KOPT-K1 (cell line): Measurements from ENCODE around the gene ATP8A1.

Source experiments
- H3K27ac ChIP-seq: fragments of 200-600 bp; sonication (generic); 2 replicates; pipeline ENCODE4 v1.5.1; 2016; ENCODE audit warnings: antibody characterized with exemption, mild to moderate bottlenecking, low read depth, low read length; ENCODE audit not compliant: poor library complexity, severe bottlenecking
- H3K36me3 ChIP-seq: fragments of 200-600 bp; sonication (generic); 2 replicates; pipeline ENCODE4 v1.5.1; 2017; ENCODE audit warnings: antibody characterized with exemption, mild to moderate bottlenecking, low read length, moderate library complexity; ENCODE audit not compliant: insufficient read depth
- H3K9me3 ChIP-seq: fragments of 200-600 bp; sonication (generic); 2 replicates; pipeline ENCODE4 v1.5.1; 2017; ENCODE audit warnings: antibody characterized with exemption, low read length, mild to moderate bottlenecking; ENCODE audit not compliant: insufficient read depth, poor library complexity, severe bottlenecking

The ATP8A1 gene

DNA sequence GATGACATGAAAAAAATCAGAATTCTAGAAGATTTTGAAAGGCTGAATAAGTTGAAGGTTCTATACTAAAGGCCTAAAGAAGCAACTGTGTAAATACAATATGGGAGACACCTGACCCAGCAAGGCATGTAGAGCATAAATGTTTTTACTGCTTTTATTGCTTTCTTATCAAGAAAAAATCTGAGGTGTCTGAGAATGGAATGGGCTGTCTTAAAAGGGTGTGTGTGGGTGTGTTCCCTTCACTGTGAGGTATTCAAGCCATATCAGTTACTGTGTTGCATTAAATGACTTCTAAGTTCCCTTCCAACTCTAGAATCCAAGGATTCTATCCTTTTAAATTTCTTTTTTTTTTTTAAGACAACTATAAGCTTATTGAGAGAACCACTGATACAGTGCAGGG is 15.7 kb downstream of the ATP8A1 start:
- H3K27ac ChIP-seq = no peak overlapping the region
- H3K36me3 ChIP-seq = no peaks in the 10 kb centered on the region

DNA sequence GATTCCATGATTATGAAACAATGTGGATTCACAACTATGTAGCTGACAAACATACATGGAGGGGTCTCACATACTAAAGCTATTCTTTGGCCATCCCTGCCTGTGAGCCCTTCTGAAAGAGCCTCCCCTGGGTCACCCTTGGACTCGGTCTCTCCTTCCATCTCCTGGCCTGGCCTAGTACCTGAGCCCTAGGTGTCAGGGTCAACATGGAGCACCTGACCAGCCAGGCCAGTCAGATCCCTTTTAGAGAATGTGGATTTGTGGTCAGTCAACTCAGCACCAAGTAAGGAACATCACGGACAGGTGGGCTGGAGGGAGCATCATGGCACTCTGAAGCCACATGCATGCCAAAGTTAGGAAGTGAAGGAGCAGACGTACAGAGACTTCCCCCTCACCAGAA is 16.3 kb downstream of the ATP8A1 start:
- H3K36me3 ChIP-seq = no peaks in the 10 kb centered on the region
- H3K27ac ChIP-seq = no peak overlapping the region
- no peaks in the 10 kb centered on the region for H3K9me3 ChIP-seq

More for the DNA sequence above, 15.7 kb downstream of the ATP8A1 start:
- H3K9me3 ChIP-seq = no peaks in the 10 kb centered on the region

DNA sequence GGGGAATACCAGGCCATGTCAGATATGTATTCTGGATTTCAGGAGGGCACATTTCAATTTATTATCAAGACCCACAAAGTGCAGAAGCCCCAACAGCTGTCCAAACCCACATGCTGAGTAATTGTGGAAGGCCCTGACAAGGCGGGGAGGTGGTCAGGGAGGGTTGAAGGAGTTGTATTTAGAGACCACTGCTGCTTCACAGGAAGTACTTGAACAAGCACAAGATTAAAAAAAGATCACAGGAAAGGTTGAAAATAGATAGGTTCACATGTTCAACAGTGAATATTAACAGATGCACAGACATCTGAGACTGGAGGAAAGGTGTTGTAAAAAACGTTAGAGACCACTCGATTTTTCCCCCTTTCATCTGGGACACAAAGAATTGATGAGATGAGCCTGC is 17.9 kb downstream of the ATP8A1 start:
- H3K27ac ChIP-seq = no peak overlapping the region
- no peaks in the 10 kb centered on the region for H3K9me3 ChIP-seq
- H3K36me3 ChIP-seq = no peaks in the 10 kb centered on the region

DNA sequence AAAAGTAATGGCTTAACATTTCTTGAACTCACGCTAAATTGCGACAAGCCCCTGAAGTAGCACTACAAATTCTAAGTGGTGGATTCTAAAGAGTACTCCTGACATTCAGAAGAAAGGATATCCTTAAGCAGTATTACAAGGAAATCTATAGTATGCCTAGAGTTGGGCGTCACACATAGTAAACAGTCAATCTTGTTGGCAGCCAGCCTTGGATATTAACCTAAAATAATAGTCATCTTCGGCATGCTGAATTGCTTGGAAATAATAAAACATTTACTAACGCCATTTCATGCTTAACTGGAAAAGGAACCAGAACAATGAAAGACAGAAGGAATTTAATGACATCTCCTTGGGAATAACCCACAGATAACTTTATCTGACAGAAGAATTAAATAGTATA is 18.6 kb downstream of the ATP8A1 start:
- no peak overlapping the region for H3K27ac ChIP-seq
- no peaks in the 10 kb centered on the region for H3K36me3 ChIP-seq
- no peaks in the 10 kb centered on the region for H3K9me3 ChIP-seq

DNA sequence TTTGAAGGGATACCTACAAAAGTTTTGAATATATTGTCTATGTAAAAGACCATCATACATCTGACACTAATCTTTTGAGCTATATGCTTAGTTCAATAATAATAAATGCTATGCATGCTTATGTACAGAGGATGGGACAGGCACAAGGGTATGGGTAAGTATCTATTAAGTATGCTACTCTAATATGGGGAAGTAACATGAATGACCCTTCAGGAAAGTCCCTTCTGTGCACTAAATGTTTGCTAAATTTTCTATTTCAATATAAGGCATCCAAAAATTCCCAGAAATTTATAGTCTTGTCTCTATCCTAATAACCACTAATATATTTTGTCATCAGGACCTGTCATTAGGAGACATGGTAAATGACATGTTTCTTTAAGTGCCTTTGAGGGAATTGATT is 19.0 kb downstream of the ATP8A1 start:
- Histone ChIP-seq H3K36me3 (no peaks in the 10 kb centered on the region), H3K27ac (no peak overlapping the region), H3K9me3 (no peaks in the 10 kb centered on the region)

DNA sequence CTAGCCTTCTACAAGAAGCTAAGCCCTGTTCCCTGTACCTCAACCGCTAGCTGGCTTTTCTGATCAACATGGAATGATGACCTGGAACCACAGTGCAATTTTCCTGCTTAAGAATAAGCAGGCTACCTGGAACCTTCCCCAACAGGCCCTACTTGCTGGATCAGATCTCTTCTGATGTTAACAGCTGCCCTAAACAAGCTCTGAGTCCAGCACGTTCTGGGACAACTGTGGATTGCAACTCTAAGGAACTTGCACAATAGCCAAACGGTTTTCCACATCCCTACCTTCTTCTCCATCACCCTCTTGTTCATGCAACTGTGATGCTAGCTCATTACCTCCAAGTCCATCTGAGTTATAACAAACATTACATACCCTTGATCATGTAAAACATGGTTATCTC is 19.8 kb downstream of the ATP8A1 start:
- H3K36me3 ChIP-seq = no peaks in the 10 kb centered on the region
- no peaks in the 10 kb centered on the region for H3K9me3 ChIP-seq
- no peak overlapping the region for H3K27ac ChIP-seq

DNA sequence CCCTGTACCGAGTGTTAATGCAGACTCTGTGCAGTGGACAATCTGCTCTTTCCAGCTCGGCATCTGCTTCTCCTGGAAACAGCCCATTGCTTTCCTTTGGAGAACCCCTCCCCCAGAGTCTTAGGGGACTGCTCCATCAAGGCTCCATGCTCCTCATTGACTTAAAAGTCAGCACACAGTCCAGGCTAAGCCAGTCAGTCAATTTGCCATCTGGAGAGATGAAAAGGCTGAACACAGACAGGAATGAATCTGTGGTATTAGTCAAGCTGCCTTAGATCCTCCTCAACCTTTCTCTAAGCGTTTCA is 20.3 kb downstream of the ATP8A1 start:
- Histone ChIP-seq H3K9me3 (no peaks in the 10 kb centered on the region), H3K27ac (no peak overlapping the region), H3K36me3 (no peaks in the 10 kb centered on the region)

DNA sequence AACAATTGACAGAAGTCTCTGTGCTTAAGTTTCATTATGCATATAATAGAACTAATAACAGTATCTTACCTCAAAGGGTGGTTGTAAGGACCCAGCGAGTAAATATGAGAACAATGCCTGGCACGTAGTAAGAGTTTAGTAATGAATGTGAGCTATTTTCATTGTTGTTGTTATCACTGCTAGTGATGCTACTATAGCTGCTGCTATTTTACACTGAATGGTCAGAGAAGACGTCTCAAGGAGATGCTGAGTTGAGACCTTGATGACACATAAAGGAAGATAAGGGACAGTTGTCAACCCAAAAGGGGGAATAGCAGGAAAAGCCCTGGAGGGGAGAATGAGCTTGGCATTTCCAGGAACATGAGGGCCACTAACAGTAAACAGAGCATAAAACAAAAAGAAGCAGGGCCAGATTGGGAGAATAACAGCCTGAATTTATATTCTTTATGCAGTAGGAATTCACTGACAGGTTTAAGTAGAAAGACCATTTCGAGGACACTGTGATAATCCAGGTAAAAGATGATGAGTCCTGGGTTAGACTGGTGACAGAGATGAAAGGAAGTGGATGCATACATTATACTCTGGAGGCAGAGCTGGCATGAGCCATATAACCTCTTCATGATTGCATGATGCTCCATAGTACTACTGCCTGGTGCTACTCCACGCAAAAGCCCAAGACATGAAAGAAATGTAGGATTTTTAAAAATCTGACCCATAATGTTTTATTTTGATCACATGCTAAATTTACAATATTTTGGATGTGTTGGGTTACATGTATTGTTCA is 23.1 kb downstream of the ATP8A1 start:
- Histone ChIP-seq H3K36me3 (no peaks in the 10 kb centered on the region), H3K9me3 (no peaks in the 10 kb centered on the region), H3K27ac (no peak overlapping the region)

DNA sequence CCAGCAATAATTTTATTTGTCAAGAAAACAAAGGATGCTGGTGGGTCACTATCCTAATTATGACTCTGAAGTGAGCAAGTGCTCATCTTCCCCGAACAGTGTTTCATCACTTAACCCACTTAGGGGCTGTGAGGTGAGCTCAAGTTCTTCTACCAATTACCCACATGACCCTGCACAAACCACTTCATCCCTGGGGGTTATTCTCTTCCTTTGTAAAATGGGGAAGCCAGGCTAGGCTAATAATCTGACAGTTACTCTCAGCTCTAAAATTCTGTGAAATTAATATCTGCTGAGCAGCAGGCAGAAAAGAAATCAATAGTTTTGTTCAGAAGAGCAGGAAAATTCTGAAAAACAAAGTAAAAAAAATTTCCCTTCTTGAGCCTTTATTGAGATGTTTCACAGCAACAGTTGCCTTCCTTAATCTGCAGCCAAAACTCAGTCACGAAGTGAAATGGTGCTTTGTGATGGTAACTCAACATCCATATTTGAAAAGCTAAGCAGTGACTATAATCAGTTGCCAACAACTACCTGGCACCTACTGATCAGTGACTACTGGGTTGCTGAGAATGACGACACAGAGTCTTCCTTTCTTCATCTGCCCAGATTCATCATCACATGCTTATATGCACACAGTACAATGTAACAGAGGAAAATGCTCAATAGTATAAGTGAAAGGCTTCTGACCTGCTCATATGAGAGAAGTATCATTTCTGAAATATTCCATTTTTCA is 24.1 kb downstream of the ATP8A1 start:
- H3K36me3 ChIP-seq = no peaks in the 10 kb centered on the region
- H3K27ac ChIP-seq = no peak overlapping the region
- no peaks in the 10 kb centered on the region for H3K9me3 ChIP-seq

DNA sequence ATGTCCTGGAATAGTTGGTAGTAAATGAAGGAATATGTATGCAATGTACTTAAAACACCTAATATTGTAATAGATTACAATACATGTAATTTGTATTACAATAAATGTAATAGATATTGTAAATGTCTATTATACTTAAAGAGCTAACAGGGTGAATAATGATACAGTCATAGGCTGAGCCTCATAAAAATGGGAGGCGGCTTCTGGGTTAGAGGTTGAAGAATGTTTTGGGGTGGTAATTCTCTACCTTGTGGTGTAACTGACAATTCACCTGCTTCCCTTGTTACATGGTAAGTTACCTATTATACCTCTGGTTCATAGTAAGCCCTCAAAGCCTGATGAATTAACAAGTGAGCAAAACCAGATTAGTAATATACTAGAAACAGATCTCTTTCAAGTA is 26.0 kb downstream of the ATP8A1 start:
- Histone ChIP-seq H3K36me3 (no peaks in the 10 kb centered on the region), H3K9me3 (no peaks in the 10 kb centered on the region), H3K27ac (no peak overlapping the region)

DNA sequence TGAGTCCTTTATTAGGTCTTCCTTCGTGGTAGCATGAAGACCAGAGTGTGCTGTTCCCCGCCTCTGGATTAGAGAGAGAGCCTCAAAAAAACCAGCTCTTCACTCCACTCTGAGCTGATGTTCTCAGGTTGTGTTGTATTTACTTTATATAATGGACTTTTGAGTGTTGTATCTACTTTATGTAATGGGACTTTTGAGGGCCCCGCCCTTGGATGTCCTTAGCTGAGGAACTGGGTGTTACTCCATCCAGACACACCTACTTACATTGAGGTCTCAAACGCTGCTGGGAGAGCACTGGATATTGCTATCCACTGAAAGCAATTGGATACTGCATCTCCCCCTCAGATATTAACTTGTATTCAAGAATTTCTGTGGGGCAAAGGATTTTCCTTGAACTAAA is 28.2 kb downstream of the ATP8A1 start:
- Histone ChIP-seq H3K9me3 (no peaks in the 10 kb centered on the region), H3K27ac (no peak overlapping the region), H3K36me3 (no peaks in the 10 kb centered on the region)

DNA sequence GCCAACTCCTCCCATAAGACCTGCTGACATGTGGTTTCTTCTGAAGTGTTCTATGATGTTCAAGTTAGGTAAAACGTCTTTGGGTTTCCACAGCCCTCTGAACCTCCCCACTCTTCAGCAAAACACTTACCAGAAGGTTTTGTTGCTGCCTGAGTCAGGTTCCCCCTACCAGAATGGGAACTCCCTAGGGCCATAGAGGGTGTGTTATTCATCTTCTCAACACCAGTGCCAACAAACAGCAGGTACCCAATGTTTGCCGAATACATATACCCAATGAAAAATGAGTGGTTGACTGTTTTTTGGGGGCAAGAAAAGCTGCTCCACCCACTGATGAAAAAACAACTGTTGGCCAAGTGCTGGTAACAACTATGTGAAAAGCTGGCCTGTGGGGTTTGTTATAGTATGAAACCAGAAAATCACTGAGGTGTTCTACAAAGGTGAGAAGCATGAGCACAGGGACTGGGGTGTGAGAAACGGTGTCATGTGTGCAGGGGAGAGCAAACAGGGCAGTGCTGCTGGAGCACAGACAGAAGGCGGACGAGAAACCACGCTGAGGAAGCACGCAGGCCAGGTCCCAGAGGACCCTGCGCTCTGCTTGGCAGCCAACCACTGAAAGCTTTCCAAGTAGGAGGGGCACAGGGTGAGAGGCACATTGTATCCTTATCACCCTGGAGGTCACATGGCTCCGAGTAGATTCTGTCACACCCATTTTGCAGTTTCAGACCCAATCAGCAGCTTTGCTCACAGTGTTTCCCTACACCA is 28.8 kb downstream of the ATP8A1 start:
- Histone ChIP-seq H3K27ac (peak overlapping the region; percentile 11), H3K9me3 (no peaks in the 10 kb centered on the region), H3K36me3 (no peaks in the 10 kb centered on the region)

DNA sequence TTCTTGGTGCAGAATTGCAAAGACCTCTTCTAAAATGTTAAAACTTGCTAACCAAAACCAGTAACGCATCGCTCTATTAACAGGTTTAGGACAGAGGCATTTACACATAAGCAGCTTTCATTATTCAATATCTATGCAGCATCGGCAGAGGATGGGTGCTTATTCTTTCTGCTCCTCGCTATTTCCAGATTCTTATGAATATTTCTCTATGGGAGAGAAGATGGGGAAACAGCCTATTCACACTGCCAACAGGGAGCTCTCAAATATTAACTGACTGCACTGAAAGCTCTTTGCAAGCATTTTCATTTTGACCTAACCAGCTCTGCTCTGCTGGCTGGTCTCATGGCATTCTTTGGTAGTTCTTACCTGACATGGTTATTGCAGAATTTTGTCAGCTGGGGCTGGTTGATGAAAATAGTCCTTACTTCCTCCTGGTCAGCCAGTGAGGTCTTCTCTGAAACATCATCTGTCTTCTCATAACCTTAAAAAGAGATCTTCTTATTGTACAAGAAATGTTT is 30.2 kb downstream of the ATP8A1 start:
- no peaks in the 10 kb centered on the region for H3K9me3 ChIP-seq
- no peaks in the 10 kb centered on the region for H3K36me3 ChIP-seq
- H3K27ac ChIP-seq = no peak overlapping the region

DNA sequence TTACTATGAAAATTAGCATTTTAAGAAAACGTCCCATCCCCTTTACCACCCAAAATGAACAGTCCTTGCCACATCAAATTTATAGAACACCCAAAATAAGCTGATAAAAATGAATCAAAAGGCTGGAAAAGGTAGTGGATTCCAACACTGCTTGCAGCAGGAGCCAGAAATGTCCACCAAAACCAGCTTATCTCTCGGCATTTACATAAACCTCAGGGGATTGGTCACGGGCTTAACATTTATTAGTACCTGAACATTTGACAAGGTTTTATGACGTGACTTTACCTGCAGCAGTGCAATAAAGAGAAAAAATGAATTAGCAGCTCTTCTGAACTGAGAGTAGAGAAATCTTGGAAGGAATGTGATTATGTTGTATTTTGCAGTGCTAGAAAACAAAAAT is 31.6 kb downstream of the ATP8A1 start:
- Histone ChIP-seq H3K27ac (no peak overlapping the region), H3K9me3 (no peaks in the 10 kb centered on the region), H3K36me3 (no peaks in the 10 kb centered on the region)

DNA sequence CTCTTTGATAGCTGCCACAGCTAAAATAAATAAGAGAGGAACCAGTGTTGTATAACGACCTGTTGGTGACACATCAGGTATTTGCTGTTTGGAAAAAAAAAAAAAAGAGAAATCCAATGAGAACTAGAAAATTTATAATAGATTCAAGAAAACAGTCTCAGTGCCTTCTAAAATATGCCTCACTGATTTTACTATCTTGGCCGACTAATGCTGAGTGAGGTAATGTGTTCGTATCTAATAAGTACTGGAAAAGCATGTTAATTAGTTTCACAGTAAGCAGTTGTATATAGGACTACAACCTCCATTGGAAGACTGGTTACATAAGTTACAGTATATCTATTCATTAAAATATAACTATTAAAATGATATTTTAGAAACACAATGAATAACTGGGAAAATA is 32.4 kb downstream of the ATP8A1 start:
- H3K36me3 ChIP-seq = no peaks in the 10 kb centered on the region
- no peak overlapping the region for H3K27ac ChIP-seq
- H3K9me3 ChIP-seq = no peaks in the 10 kb centered on the region
